SK-N-MC (cell line): ENCODE results near the gene ZDHHC19.

Experiments used
- EZH2 ChIP-seq: fragments of 200-600 bp; sonication (generic); IDR thresholded peaks from one replicate; pipeline ENCODE4 v1.6.1; 2017; ENCODE audit warnings: antibody characterized with exemption
- POLR2AphosphoS5 ChIP-seq: IDR thresholded peaks from 2 replicates; pipeline ENCODE4 v1.6.1; 2012; ENCODE audit warnings: mild to moderate bottlenecking, low read depth, low read length, borderline replicate concordance

DNA sequence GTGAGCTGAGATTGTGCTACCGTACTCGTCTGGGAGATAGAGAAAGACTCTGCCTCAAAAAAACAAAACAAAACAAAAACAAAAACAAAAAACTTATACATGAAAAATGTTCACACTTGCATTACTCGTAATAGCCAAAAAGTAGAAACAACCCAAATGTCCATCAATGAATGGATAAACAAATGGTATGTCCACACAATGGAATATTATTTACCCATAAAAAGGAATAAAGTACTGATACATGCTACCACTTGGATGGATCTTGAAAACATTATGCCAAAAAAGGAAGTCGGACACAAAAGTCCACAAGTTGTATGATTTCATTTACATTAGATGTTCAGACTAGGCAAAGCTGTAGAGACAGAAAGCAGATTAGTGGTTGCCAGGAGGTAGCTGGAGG lies 49.6 kb upstream of the ZDHHC19 start:
- TF ChIP-seq POLR2AphosphoS5 (no peak), EZH2 (no peak)
